Parathyroid adenoma (tissue), 2 donors: ENCODE results near the gene PLD1.

Experiments used
- H2AFZ ChIP-seq: fragments of 300-600 bp; sonication (generic); one replicate; pipeline ENCODE4 v1.7.0; 2017; ENCODE audit warnings: antibody characterized with exemption, mild to moderate bottlenecking
- H3K27ac ChIP-seq: fragments of 300-600 bp; sonication (generic); one replicate; pipeline ENCODE4 v1.7.0; 2017
- H3K27me3 ChIP-seq: fragments of 300-600 bp; sonication (generic); one replicate; pipeline ENCODE4 v1.7.0; 2017; ENCODE audit warnings: low read length; ENCODE audit not compliant: control insufficient read depth, insufficient read depth
- H3K36me3 ChIP-seq: fragments of 300-600 bp; sonication (generic); one replicate; pipeline ENCODE4 v1.7.0; 2017; ENCODE audit warnings: low read length; ENCODE audit not compliant: control insufficient read depth, insufficient read depth
- H3K4me1 ChIP-seq: fragments of 300-600 bp; sonication (generic); one replicate; pipeline ENCODE4 v1.7.0; 2017; ENCODE audit warnings: control low read depth
- H3K4me2 ChIP-seq: fragments of 300-600 bp; sonication (generic); one replicate; pipeline ENCODE4 v1.7.0; 2017; ENCODE audit warnings: low read length
- H3K4me3 ChIP-seq: fragments of 300-600 bp; sonication (generic); one replicate; pipeline ENCODE4 v1.7.0; 2017; ENCODE audit warnings: low read depth, low read length
- H3K79me2 ChIP-seq: fragments of 300-600 bp; sonication (generic); one replicate; pipeline ENCODE4 v1.7.0; 2017; ENCODE audit warnings: control low read depth
- H3K9ac ChIP-seq: fragments of 300-600 bp; sonication (generic); one replicate; pipeline ENCODE4 v1.7.0; 2017; ENCODE audit warnings: mild to moderate bottlenecking
- H3K9me3 ChIP-seq: fragments of 300-600 bp; sonication (generic); one replicate; pipeline ENCODE4 v1.7.0; 2017; ENCODE audit warnings: low read length; ENCODE audit not compliant: control insufficient read depth
- CTCF ChIP-seq: fragments of 300-600 bp; sonication (generic); IDR thresholded peaks from one replicate; pipeline ENCODE4 v1.7.0; 2017; ENCODE audit warnings: antibody characterized with exemption, mild to moderate bottlenecking
- donor health status: primary hyperparathyroidism.

Gene PLD1

GRCh38 chr3:171837698-171838097 is 27.4 kb upstream of the PLD1 start:
- no peak overlapping the region for H3K4me3 ChIP-seq
- H3K79me2 ChIP-seq: no peaks in the 10 kb centered on the region
- no peaks in the 10 kb centered on the region for H3K27me3 ChIP-seq
- no peaks in the 10 kb centered on the region for H3K9me3 ChIP-seq
- no peak overlapping the region for H3K9ac ChIP-seq
- H3K36me3 ChIP-seq: no peaks in the 10 kb centered on the region
- peak overlapping the region; percentile 1 for H3K27ac ChIP-seq
- H3K4me1 ChIP-seq: no peaks in the 10 kb centered on the region
- H3K4me2 ChIP-seq: no peak overlapping the region
- no peak for TF ChIP-seq CTCF
- peak overlapping the region; percentile 72 for H2AFZ ChIP-seq

- Histone ChIP-seq H2AFZ (no peak overlapping the region), H3K4me2 (no peak overlapping the region), H3K27me3 (no peaks in the 10 kb centered on the region), H3K36me3 (no peaks in the 10 kb centered on the region), H3K27ac (no peak overlapping the region), H3K4me3 (no peak overlapping the region), H3K79me2 (no peaks in the 10 kb centered on the region), H3K4me1 (no peaks in the 10 kb centered on the region), H3K9me3 (no peaks in the 10 kb centered on the region), H3K9ac (no peak overlapping the region)
- no peak for TF ChIP-seq CTCF
Measured at GRCh38 chr3:171836855-171837254, 26.6 kb upstream of the PLD1 start.

- Histone ChIP-seq H3K36me3 (no peaks in the 10 kb centered on the region), H3K27me3 (no peaks in the 10 kb centered on the region), H3K4me2 (no peak overlapping the region), H2AFZ (no peak overlapping the region), H3K9ac (no peak overlapping the region), H3K9me3 (no peaks in the 10 kb centered on the region), H3K79me2 (no peaks in the 10 kb centered on the region), H3K4me1 (no peaks in the 10 kb centered on the region), H3K4me3 (no peak overlapping the region), H3K27ac (no peak overlapping the region)
- no peak for TF ChIP-seq CTCF
Measured at GRCh38 chr3:171835613-171836012, 25.3 kb upstream of the PLD1 start.

- Histone ChIP-seq H3K4me1 (peaks cover 3% of the 10 kb centered on the region), H3K9ac (no peak overlapping the region), H3K9me3 (no peaks in the 10 kb centered on the region), H3K27ac (no peak overlapping the region), H3K4me2 (no peak overlapping the region), H2AFZ (no peak overlapping the region), H3K79me2 (no peaks in the 10 kb centered on the region), H3K27me3 (no peaks in the 10 kb centered on the region), H3K4me3 (no peak overlapping the region), H3K36me3 (no peaks in the 10 kb centered on the region)
- no peak for TF ChIP-seq CTCF
Measured at GRCh38 chr3:171835116-171835515, 24.8 kb upstream of the PLD1 start.

GRCh38 chr3:171834461-171834801 is 24.1 kb upstream of the PLD1 start:
- TF ChIP-seq CTCF: no peak
- Histone ChIP-seq H3K9ac (no peak overlapping the region), H3K27me3 (no peaks in the 10 kb centered on the region), H3K36me3 (no peaks in the 10 kb centered on the region), H3K27ac (peak overlapping the region; percentile 15), H3K4me3 (no peak overlapping the region), H3K9me3 (no peaks in the 10 kb centered on the region), H3K4me1 (peaks cover 8% of the 10 kb centered on the region), H3K4me2 (no peak overlapping the region), H2AFZ (no peak overlapping the region), H3K79me2 (no peaks in the 10 kb centered on the region)
